ENCODE results near the gene C1QL3. TPM values are rescaled to one million over a fixed set of nuclear protein-coding genes. Genes with fewer than 3 reads are reported as not detected.

C1QL3 gene
- 1 to 10 TPM in 2 of 10 donors, under 1 TPM in 8; 0.12 to 1.2 (median 0.56) TPM for polyA plus RNA-seq (ENCODE audit: insufficient read length in 10 of 10)
- long read RNA-seq, donor 1 = 0 reads
- long read RNA-seq, donor 2 = 0 reads
- long read RNA-seq, donor 3 = 0 reads
- long read RNA-seq, donor 4 = 0 reads
- long read RNA-seq, donor 5 = 0 reads
- long read RNA-seq, donor 6 = 0 reads
- long read RNA-seq, donor 7 = 0 reads
- long read RNA-seq, donor 8 = 0 reads
- long read RNA-seq, donor 9 = 0 reads

- DNase-seq = peak in 1 of 3 donors; percentile 38
Measured at GRCh38 chr10:16521311-16522016, at the start of gene C1QL3. TSS of gene C1QL3 (minus strand) at chr10:16521879. CDS start at chr10:16521065, 814 bp downstream.

GRCh38 chr10:16570731-16571130 lies 49.1 kb upstream of the C1QL3 start:
- DNase-seq = no peak

- no peak for DNase-seq
Measured at GRCh38 chr10:16566202-16566805, 44.6 kb upstream of the C1QL3 start.

GRCh38 chr10:16565604-16566003 lies 43.9 kb upstream of the C1QL3 start:
- no peak for DNase-seq

- no peak for DNase-seq
Measured at GRCh38 chr10:16562891-16563290, 41.2 kb upstream of the C1QL3 start.

GRCh38 chr10:16559236-16559773 lies 37.6 kb upstream of the C1QL3 start:
- DNase-seq = no peak

- DNase-seq = no peak
Measured at GRCh38 chr10:16547973-16548372, 26.3 kb upstream of the C1QL3 start.

- DNase-seq = peak in 1 of 3 donors; percentile 15
Measured at GRCh38 chr10:16545116-16545736, 23.5 kb upstream of the C1QL3 start.

- DNase-seq = no peak
Measured at GRCh38 chr10:16544591-16544990, 22.9 kb upstream of the C1QL3 start.

- DNase-seq = no peak
Measured at GRCh38 chr10:16544099-16544498, 22.4 kb upstream of the C1QL3 start.

GRCh38 chr10:16536155-16536554 lies 14.5 kb upstream of the C1QL3 start:
- DNase-seq = no peak

- no peak for DNase-seq
Measured at GRCh38 chr10:16529853-16530252, 8.2 kb upstream of the C1QL3 start.

- DNase-seq = no peak
Measured at GRCh38 chr10:16527452-16527851, 5.8 kb upstream of the C1QL3 start.

GRCh38 chr10:16520900-16521299 lies 779 bp downstream of the C1QL3 start:
- DNase-seq = peak in 1 of 3 donors; percentile 31

- DNase-seq = peak in 1 of 3 donors; percentile 18
Measured at GRCh38 chr10:16519908-16520861, 1.5 kb downstream of the C1QL3 start.

GRCh38 chr10:16519250-16519907 lies 2.3 kb downstream of the C1QL3 start:
- DNase-seq = peak in 1 of 3 donors; percentile 10

GRCh38 chr10:16518822-16519221 lies 2.9 kb downstream of the C1QL3 start:
- no peak for DNase-seq

GRCh38 chr10:16510843-16511242 lies 10.8 kb downstream of the C1QL3 start:
- DNase-seq = no peak

- no peak for DNase-seq
Measured at GRCh38 chr10:16509996-16510395, 11.7 kb downstream of the C1QL3 start.

- DNase-seq = no peak
Measured at GRCh38 chr10:16505161-16505560, 16.5 kb downstream of the C1QL3 start.

- DNase-seq = no peak
Measured at GRCh38 chr10:16497911-16498310, 23.8 kb downstream of the C1QL3 start.
